HL-60 (cell line): ENCODE measurements around the gene SUN2.

ENCODE experiments used
- DNase-seq, 2 experiments: peaks; one replicate each; pipeline ENCODE4 v3.0.0-alpha.2; 2010 to 2020; ENCODE audit warnings: low read depth in 1 of 2, low spot score in 1 of 2
- H3K27ac ChIP-seq: fragments of 250-450 bp; sonication (Bioruptor Pico); replicated peaks from 2 replicates; pipeline ENCODE4 v1.5.1; 2020; ENCODE audit warnings: mild to moderate bottlenecking, moderate library complexity
- H3K27me3 ChIP-seq: fragments of 250-450 bp; sonication (Bioruptor Pico); 2 replicates; pipeline ENCODE4 v1.5.1; 2021; ENCODE audit warnings: mild to moderate bottlenecking, moderate library complexity; ENCODE audit not compliant: insufficient read depth, poor library complexity, severe bottlenecking
- H3K4me3 ChIP-seq: replicated peaks from 2 replicates; pipeline ENCODE4 v1.5.1; 2011; ENCODE audit warnings: mild to moderate bottlenecking, control low read depth, low read length; ENCODE audit not compliant: insufficient read depth
- CTCF ChIP-seq: IDR thresholded peaks from one replicate; pipeline ENCODE4 v1.5.1; 2011; ENCODE audit warnings: low read length, control low read depth, inconsistent platforms; ENCODE audit not compliant: insufficient read depth
- GABPA ChIP-seq: IDR thresholded peaks from 2 replicates; pipeline ENCODE4 v1.6.1; 2012; ENCODE audit warnings: low read depth
- POLR2AphosphoS5 ChIP-seq: IDR thresholded peaks from 2 replicates; pipeline ENCODE4 v1.6.1; 2012; ENCODE audit warnings: low read depth
- REST ChIP-seq: IDR thresholded peaks from 2 replicates; pipeline ENCODE4 v1.6.1; 2012; ENCODE audit warnings: low read depth; ENCODE audit not compliant: insufficient replicate concordance
- SPI1 ChIP-seq: IDR thresholded peaks from 2 replicates; pipeline ENCODE4 v1.6.1; 2012; ENCODE audit warnings: low read depth, mild to moderate bottlenecking, borderline replicate concordance

SUN2 gene

GRCh38 chr22:38793317-38793716 lies 37.5 kb upstream of the SUN2 start:
- Histone ChIP-seq H3K4me3 (peak overlapping the region; percentile 98), H3K27ac (peak overlapping the region; percentile 63), H3K27me3 (no peaks in the 10 kb centered on the region)
- no peak for DNase-seq
- TF ChIP-seq GABPA (no peak), REST (no peak), POLR2AphosphoS5 (no peak), SPI1 (no peak), CTCF (no peak)

- H3K4me3 ChIP-seq: no peak overlapping the region
These were observed 37.0 kb upstream of the SUN2 start for GRCh38 chr22:38792833-38793232.

GRCh38 chr22:38789606-38790005 lies 33.8 kb upstream of the SUN2 start:
- no peak overlapping the region for H3K4me3 ChIP-seq
- H3K27me3 ChIP-seq: no peaks in the 10 kb centered on the region
- no peak overlapping the region for H3K27ac ChIP-seq
- no peak for TF ChIP-seq SPI1
- TF ChIP-seq POLR2AphosphoS5: no peak
- TF ChIP-seq REST: no peak
- no peak for TF ChIP-seq CTCF
- no peak for TF ChIP-seq GABPA
- DNase-seq: no peak

More at GRCh38 chr22:38792833-38793232, 37.0 kb upstream of the SUN2 start:
- DNase-seq: no peak
- no peak overlapping the region for H3K27ac ChIP-seq
- no peak for TF ChIP-seq SPI1
- H3K27me3 ChIP-seq: no peaks in the 10 kb centered on the region

DNA sequence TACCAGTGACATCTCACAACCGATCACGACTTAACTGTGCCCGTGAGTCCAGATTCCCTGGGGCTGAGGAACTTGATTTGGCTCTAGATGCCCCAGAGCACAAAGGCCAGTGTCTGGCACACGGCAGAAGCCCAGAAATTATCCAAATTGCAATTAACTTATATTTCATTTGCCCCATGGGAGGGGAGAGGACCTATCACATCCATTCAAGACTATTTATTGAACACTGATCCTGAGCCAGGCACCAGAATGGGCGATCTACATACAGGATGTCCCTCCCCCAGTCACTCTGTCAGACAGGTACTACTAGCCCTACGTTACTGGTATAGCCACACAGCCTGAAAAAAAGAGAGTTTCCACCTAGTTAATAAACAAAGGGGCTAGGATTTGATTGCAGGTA lies 33.0 kb upstream of the SUN2 start:
- Histone ChIP-seq H3K27ac (no peak overlapping the region), H3K4me3 (no peak overlapping the region), H3K27me3 (no peaks in the 10 kb centered on the region)
- no peak for TF ChIP-seq GABPA
- no peak for TF ChIP-seq SPI1
- no peak for TF ChIP-seq POLR2AphosphoS5
- DNase-seq: no peak

DNA sequence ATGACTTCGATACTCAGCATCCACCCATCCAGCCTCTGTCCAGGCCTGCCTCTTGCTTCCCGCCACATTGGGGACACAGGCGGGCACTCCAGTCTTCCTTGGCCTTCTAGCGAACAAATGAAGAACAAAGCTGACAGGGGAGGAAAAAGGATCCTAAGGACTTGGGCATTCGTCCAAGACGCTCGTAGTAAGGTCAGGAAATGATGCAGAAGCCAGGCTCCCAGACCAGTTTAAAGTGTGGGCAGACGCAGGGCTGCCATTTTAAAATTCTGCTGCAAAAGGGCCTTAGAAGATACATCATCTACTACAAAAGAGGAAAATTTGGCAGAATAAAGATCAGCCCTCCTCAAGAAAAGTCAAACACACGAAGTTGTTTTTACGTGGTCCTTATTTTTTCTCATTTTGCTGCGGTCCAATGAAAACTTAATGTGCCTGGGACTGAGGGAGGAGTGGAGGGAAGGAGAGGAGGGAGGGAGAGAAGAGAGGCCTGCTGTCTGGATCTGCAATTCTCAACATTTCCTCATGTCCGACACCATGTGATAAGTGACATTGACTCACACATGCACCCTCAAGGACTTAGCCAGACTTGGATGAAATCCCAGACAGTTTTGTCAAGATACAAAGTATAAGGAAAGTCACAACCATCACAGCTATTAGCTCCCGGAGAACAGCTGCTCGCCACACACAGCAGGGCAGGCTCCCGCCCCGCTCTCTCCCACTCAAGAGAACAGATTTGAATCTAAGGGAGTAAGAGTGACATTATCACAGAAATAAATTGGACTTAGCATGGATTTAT lies 32.4 kb upstream of the SUN2 start:
- DNase-seq: no peak
- no peak overlapping the region for H3K4me3 ChIP-seq
- no peak for TF ChIP-seq GABPA
- no peak for TF ChIP-seq CTCF
- no peak for TF ChIP-seq POLR2AphosphoS5
- TF ChIP-seq SPI1: no peak
- TF ChIP-seq REST: no peak
- H3K27ac ChIP-seq: no peak overlapping the region
- no peaks in the 10 kb centered on the region for H3K27me3 ChIP-seq
